Left ventricle myocardium superior (tissue), 1 donor: Measurements from ENCODE around the gene IQGAP3. TPM values are rescaled to one million over a fixed set of nuclear protein-coding genes. Genes with fewer than 3 reads are reported as not detected.

Experiments used
- ATAC-seq: fragments of 200-7000 bp; cut with Tn5 transposase; one replicate; pipeline ENCODE4 v1.9.1; 2020; ENCODE audit warnings: mild to moderate bottlenecking, moderate library complexity
- DNase-seq: peaks from one replicate; pipeline ENCODE4 v3.0.0-alpha.2; 2020
- intact Hi-C: fragments of 100-400 bp; cut with micrococcal nuclease; formaldehyde crosslinking; loops from one replicate; pipeline ENCODE4 v1.11.0; 2022
- total RNA-seq: library from RNA; stranded (reverse); fragmentation: NEBNext Ultra II Directional; extraction: Animal tissue kit (Norgen Biotek cat#: 25700); gene quantifications from one replicate; pipeline ENCODE4 v1.2.1, GENCODE V29; 2021
- donor health status: DM: no; HTN: yes; CAD: no; lungs with severe emphysema.

The IQGAP3 gene
- total RNA-seq, 1 donor from 2014 or later, result 0.42 TPM

- intact Hi-C loops, result no loop called here
- ATAC-seq, result peak; percentile 76
- DNase-seq, result peak; percentile 77
These were observed 81.8 kb downstream of the IQGAP3 start for GRCh38 chr1:156490401-156491032.

- no peak for ATAC-seq
- intact Hi-C loops, result no loop called here
- DNase-seq, result no peak
These were observed 82.5 kb downstream of the IQGAP3 start for GRCh38 chr1:156489935-156490293.

- intact Hi-C loops, result no loop called here
- ATAC-seq (peak; percentile 70), DNase-seq (peak; percentile 82)
These were observed 83.0 kb downstream of the IQGAP3 start for GRCh38 chr1:156489166-156489934.

GRCh38 chr1:156488566-156489165 lies 83.7 kb downstream of the IQGAP3 start:
- DNase-seq (no peak), ATAC-seq (no peak)
- intact Hi-C loops, result no loop called here

- intact Hi-C loops, result no loop called here
- DNase-seq (no peak), ATAC-seq (no peak)
These were observed 84.5 kb downstream of the IQGAP3 start for GRCh38 chr1:156487862-156488261.

- intact Hi-C loops, result no loop called here
- no peak for ATAC-seq
- DNase-seq, result no peak
These were observed 85.7 kb downstream of the IQGAP3 start for GRCh38 chr1:156486421-156487344.

- intact Hi-C loops, result no loop called here
- no peak for ATAC-seq
- no peak for DNase-seq
These were observed 86.4 kb downstream of the IQGAP3 start for GRCh38 chr1:156485984-156486383.

- DNase-seq (no peak), ATAC-seq (no peak)
- intact Hi-C loops, result no loop called here
These were observed 87.8 kb downstream of the IQGAP3 start for GRCh38 chr1:156484480-156485058.

- no peak for DNase-seq
- intact Hi-C loops, result no loop called here
- no peak for ATAC-seq
These were observed 89.0 kb downstream of the IQGAP3 start for GRCh38 chr1:156483397-156483796.

GRCh38 chr1:156482276-156482675 lies 90.1 kb downstream of the IQGAP3 start:
- DNase-seq, result no peak
- intact Hi-C loops, result no loop called here

GRCh38 chr1:156481527-156481926 lies 90.8 kb downstream of the IQGAP3 start:
- ATAC-seq, result no peak
- DNase-seq, result no peak
- intact Hi-C loops, result no loop called here

More at GRCh38 chr1:156482276-156482675, 90.1 kb downstream of the IQGAP3 start:
- ATAC-seq, result no peak

GRCh38 chr1:156480411-156481192 lies 91.8 kb downstream of the IQGAP3 start:
- intact Hi-C loops, result no loop called here
- DNase-seq, result peak; percentile 81

GRCh38 chr1:156480016-156480370 lies 92.4 kb downstream of the IQGAP3 start:
- DNase-seq (no peak), ATAC-seq (no peak)
- intact Hi-C loops, result no loop called here

More at GRCh38 chr1:156480411-156481192, 91.8 kb downstream of the IQGAP3 start:
- peak; percentile 49 for ATAC-seq

GRCh38 chr1:156479093-156480015 lies 93.0 kb downstream of the IQGAP3 start:
- DNase-seq (no peak), ATAC-seq (no peak)
- intact Hi-C loops, result no loop called here

GRCh38 chr1:156478250-156478627 lies 94.1 kb downstream of the IQGAP3 start:
- ATAC-seq (peak; percentile 11), DNase-seq (no peak)
- intact Hi-C loops, result no loop called here

GRCh38 chr1:156477526-156478249 lies 94.7 kb downstream of the IQGAP3 start:
- no peak for ATAC-seq
- intact Hi-C loops, result no loop called here
- no peak for DNase-seq
